Uterus (tissue), 2 donors: Measurements from ENCODE around the gene USP11.

Experiments
- POLR2A ChIP-seq, 2 donors: fragments of 450-650 bp; IDR thresholded peaks; one replicate each; pipeline ENCODE4 v1.6.1; 2016; ENCODE audit warnings: antibody characterized with exemption in 2 of 2, mild to moderate bottlenecking in 1 of 2, moderate library complexity in 1 of 2
- TF ChIP-seq, protein P1 (sequence below), 4 experiments: fragments of 200-600 bp in 2 of 4; fragments of 450-650 bp in 2 of 4; sonication (generic) in 2 of 4; IDR thresholded peaks; one replicate each; pipeline ENCODE4 v1.5.1; 2016 to 2019; ENCODE audit warnings: antibody characterized with exemption in 4 of 4, mild to moderate bottlenecking in 2 of 4, moderate library complexity in 1 of 4

DNA sequence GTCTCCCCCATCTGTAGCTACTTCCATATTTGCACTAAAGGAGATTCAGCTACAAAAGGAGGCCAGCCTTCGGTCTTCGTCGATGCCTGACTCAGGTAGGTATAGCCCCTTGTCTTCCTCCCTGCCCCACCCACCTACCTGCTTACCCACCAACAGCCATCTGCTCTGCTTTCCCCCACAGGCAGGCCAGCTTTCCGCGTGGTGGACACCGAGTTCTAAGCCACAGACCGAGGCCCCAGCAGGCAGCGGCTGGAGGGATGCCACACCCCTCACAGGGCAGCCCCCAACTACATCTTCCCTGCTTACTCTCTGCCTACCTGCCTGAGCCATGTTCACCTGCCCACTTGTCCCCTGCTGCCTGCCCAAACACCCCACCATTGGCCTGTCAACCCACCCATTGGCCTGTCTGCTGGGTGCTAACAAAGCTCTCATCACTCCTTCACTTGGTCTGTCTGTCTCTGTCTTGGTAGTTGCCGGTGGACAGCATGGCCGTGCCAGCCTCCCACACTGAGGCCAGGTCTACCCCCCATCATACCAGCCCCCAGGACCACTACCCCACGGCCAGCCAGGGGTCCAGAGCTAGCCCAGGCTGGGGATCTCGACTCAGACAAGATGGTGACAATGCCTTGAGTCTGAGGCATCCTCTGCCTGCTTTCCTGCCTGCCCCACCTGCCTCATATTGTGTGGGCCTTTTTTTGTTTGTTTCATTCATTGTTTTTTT, 4.1 kb upstream of the USP11 start:
- TF ChIP-seq, protein P1, sequence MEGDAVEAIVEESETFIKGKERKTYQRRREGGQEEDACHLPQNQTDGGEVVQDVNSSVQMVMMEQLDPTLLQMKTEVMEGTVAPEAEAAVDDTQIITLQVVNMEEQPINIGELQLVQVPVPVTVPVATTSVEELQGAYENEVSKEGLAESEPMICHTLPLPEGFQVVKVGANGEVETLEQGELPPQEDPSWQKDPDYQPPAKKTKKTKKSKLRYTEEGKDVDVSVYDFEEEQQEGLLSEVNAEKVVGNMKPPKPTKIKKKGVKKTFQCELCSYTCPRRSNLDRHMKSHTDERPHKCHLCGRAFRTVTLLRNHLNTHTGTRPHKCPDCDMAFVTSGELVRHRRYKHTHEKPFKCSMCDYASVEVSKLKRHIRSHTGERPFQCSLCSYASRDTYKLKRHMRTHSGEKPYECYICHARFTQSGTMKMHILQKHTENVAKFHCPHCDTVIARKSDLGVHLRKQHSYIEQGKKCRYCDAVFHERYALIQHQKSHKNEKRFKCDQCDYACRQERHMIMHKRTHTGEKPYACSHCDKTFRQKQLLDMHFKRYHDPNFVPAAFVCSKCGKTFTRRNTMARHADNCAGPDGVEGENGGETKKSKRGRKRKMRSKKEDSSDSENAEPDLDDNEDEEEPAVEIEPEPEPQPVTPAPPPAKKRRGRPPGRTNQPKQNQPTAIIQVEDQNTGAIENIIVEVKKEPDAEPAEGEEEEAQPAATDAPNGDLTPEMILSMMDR (IDR thresholded peaks at IDR 0.05) = no peak
- no peak for TF ChIP-seq POLR2A (IDR thresholded peaks at IDR 0.05)
